Nucleus accumbens (tissue), 56 donors: ENCODE data around the gene EPS8.
A peak's percentile ranks its signal among the peaks of the same experiment; 100 is the strongest.
"Not testable (repeated sequence)": the region's sequence is repeated elsewhere in the genome, so short reads cannot be mapped to it uniquely, and the experiment has no call there.

Experiments
- DNase-seq, 56 donors: peaks; one replicate each; lab custom pipeline; 2025; lab: John Stamatoyannopoulos, UW

The EPS8 gene

GRCh38 chr12:15627995-15628945, 160.9 kb downstream of the EPS8 start:
- no peak for DNase-seq

- no peak for DNase-seq
Measured at GRCh38 chr12:15625075-15625474, 164.1 kb downstream of the EPS8 start.

GRCh38 chr12:15620741-15621539, 168.2 kb downstream of the EPS8 start:
- DNase-seq = no peak

- not testable (repeated sequence) for DNase-seq
Measured at GRCh38 chr12:15616495-15616894, 172.7 kb downstream of the EPS8 start.

- DNase-seq = no peak
Measured at GRCh38 chr12:15613981-15614380, 175.2 kb downstream of the EPS8 start.

GRCh38 chr12:15608941-15609340, 180.2 kb downstream of the EPS8 start:
- no peak for DNase-seq

GRCh38 chr12:15608406-15608805, 180.8 kb downstream of the EPS8 start:
- no peak for DNase-seq

GRCh38 chr12:15605881-15606590, 183.2 kb downstream of the EPS8 start:
- no peak for DNase-seq

GRCh38 chr12:15603474-15604085, 185.6 kb downstream of the EPS8 start:
- no peak for DNase-seq

GRCh38 chr12:15602051-15602672, 187.0 kb downstream of the EPS8 start:
- no peak for DNase-seq

GRCh38 chr12:15601210-15601800, 187.9 kb downstream of the EPS8 start:
- DNase-seq = no peak

GRCh38 chr12:15600223-15600935, 188.8 kb downstream of the EPS8 start:
- no peak for DNase-seq

- DNase-seq = peak in 2 of 56 donors; percentile 4 to 6
Measured at GRCh38 chr12:15599266-15600037, 189.7 kb downstream of the EPS8 start.

- no peak for DNase-seq
Measured at GRCh38 chr12:15597125-15597830, 191.9 kb downstream of the EPS8 start.

- DNase-seq = no peak
Measured at GRCh38 chr12:15596174-15596573, 193.0 kb downstream of the EPS8 start.

- no peak for DNase-seq
Measured at GRCh38 chr12:15592934-15593333, 196.3 kb downstream of the EPS8 start.

- DNase-seq = no peak
Measured at GRCh38 chr12:15591811-15592210, 197.4 kb downstream of the EPS8 start.
